Loucy (cell line): ENCODE measurements around the gene IGSF5.

Experiments
- H2AFZ ChIP-seq: fragments of 200-600 bp; sonication (generic); 2 replicates; pipeline ENCODE4 v1.6.0; 2016; ENCODE audit warnings: antibody characterized with exemption, mild to moderate bottlenecking, low read length, moderate library complexity
- H3F3A ChIP-seq: fragments of 200-600 bp; 2 replicates; pipeline ENCODE4 v1.6.0; 2016; ENCODE audit warnings: antibody characterized with exemption, low read depth, mild to moderate bottlenecking
- H3K27me3 ChIP-seq: fragments of 200-600 bp; sonication (generic); 2 replicates; pipeline ENCODE4 v1.6.1; 2014; ENCODE audit warnings: low read length, mild to moderate bottlenecking; ENCODE audit not compliant: insufficient read depth, poor library complexity, severe bottlenecking
- H3K36me3 ChIP-seq: fragments of 200-600 bp; sonication (generic); 2 replicates; pipeline ENCODE4 v1.6.1; 2016; ENCODE audit warnings: low read length; ENCODE audit not compliant: insufficient read depth
- H3K4me1 ChIP-seq: fragments of 200-600 bp; sonication (generic); 2 replicates; pipeline ENCODE4 v1.5.1; 2014; ENCODE audit warnings: low read length, mild to moderate bottlenecking; ENCODE audit not compliant: insufficient read depth, poor library complexity, severe bottlenecking
- H3K4me2 ChIP-seq: fragments of 200-600 bp; sonication (generic); 2 replicates; pipeline ENCODE4 v1.6.0; 2014; ENCODE audit warnings: antibody characterized with exemption, low read length, low read depth, mild to moderate bottlenecking; ENCODE audit not compliant: poor library complexity, severe bottlenecking
- H3K4me3 ChIP-seq: fragments of 200-600 bp; sonication (generic); 2 replicates; pipeline ENCODE4 v1.5.1; 2014; ENCODE audit warnings: low read length, mild to moderate bottlenecking, mixed read lengths; ENCODE audit not compliant: poor library complexity, severe bottlenecking
- H3K79me2 ChIP-seq: fragments of 200-600 bp; sonication (generic); 2 replicates; pipeline ENCODE4 v1.6.1; 2014; ENCODE audit warnings: low read length; ENCODE audit not compliant: insufficient read depth
- H3K9ac ChIP-seq: fragments of 200-600 bp; sonication (generic); 2 replicates; pipeline ENCODE4 v1.6.0; 2014; ENCODE audit warnings: mild to moderate bottlenecking, low read depth, low read length, moderate library complexity; ENCODE audit not compliant: poor library complexity, severe bottlenecking
- H3K9me2 ChIP-seq: fragments of 200-600 bp; sonication (generic); replicated peaks from 2 replicates; pipeline ENCODE4 v1.6.1; 2016; ENCODE audit warnings: low read depth, low read length, mixed read lengths
- H3K9me3 ChIP-seq: fragments of 200-600 bp; sonication (generic); 2 replicates; pipeline ENCODE4 v1.6.1; 2014; ENCODE audit warnings: mild to moderate bottlenecking, antibody characterized with exemption, low read length, low read depth; ENCODE audit not compliant: insufficient read depth
- H4K20me1 ChIP-seq: fragments of 200-600 bp; sonication (generic); 2 replicates; pipeline ENCODE4 v1.6.0; 2014; ENCODE audit warnings: antibody characterized with exemption, low read length, mild to moderate bottlenecking; ENCODE audit not compliant: insufficient read depth, poor library complexity, severe bottlenecking
- CTCF ChIP-seq: fragments of 200-600 bp; sonication (generic); conservative IDR thresholded peaks from 2 replicates; pipeline ENCODE4 v1.5.1; 2014; ENCODE audit warnings: mild to moderate bottlenecking, antibody characterized with exemption, low read length
- EZH2phosphoT487 ChIP-seq: fragments of 200-600 bp; IDR thresholded peaks from 2 replicates; pipeline ENCODE4 v1.6.1; 2018; ENCODE audit warnings: antibody characterized with exemption, mild to moderate bottlenecking, moderate library complexity, borderline replicate concordance

IGSF5 gene

GRCh38 chr21:39703578-39703977, 41.4 kb upstream of the IGSF5 start:
- H3F3A ChIP-seq, result no peaks in the 10 kb centered on the region
- no peaks in the 10 kb centered on the region for H3K9me2 ChIP-seq
- no peaks in the 10 kb centered on the region for H4K20me1 ChIP-seq
- TF ChIP-seq EZH2phosphoT487, result no peak
- TF ChIP-seq CTCF, result no peak
- no peaks in the 10 kb centered on the region; the same call in 1 of the 2 replicates for H3K9me3 ChIP-seq
- H3K4me2 ChIP-seq, result no peak overlapping the region
- no peak overlapping the region for H3K4me3 ChIP-seq
- H3K9ac ChIP-seq, result no peak overlapping the region
- no peak overlapping the region for H2AFZ ChIP-seq
- no peaks in the 10 kb centered on the region for H3K27me3 ChIP-seq
- no peaks in the 10 kb centered on the region for H3K79me2 ChIP-seq
- no peaks in the 10 kb centered on the region for H3K4me1 ChIP-seq
- H3K36me3 ChIP-seq, result no peaks in the 10 kb centered on the region

GRCh38 chr21:39705849-39706248, 39.1 kb upstream of the IGSF5 start:
- Histone ChIP-seq H3F3A (no peaks in the 10 kb centered on the region), H3K4me1 (no peaks in the 10 kb centered on the region), H3K4me2 (no peak overlapping the region), H3K79me2 (no peaks in the 10 kb centered on the region), H3K9me2 (no peaks in the 10 kb centered on the region), H3K4me3 (no peak overlapping the region), H3K36me3 (no peaks in the 10 kb centered on the region), H3K27me3 (no peaks in the 10 kb centered on the region), H3K9me3 (no peaks in the 10 kb centered on the region; the same call in 1 of the 2 replicates), H4K20me1 (no peaks in the 10 kb centered on the region), H2AFZ (no peak overlapping the region), H3K9ac (no peak overlapping the region)
- TF ChIP-seq CTCF, result no peak

- H3K36me3 ChIP-seq, result no peaks in the 10 kb centered on the region
- no peak for TF ChIP-seq CTCF
- no peak for TF ChIP-seq EZH2phosphoT487
- H2AFZ ChIP-seq, result no peak overlapping the region
- no peak overlapping the region for H3K9ac ChIP-seq
- H3K4me3 ChIP-seq, result no peak overlapping the region
- H3K4me2 ChIP-seq, result no peak overlapping the region
- no peaks in the 10 kb centered on the region for H3F3A ChIP-seq
- H3K9me2 ChIP-seq, result no peaks in the 10 kb centered on the region
- H3K27me3 ChIP-seq, result no peaks in the 10 kb centered on the region
- no peaks in the 10 kb centered on the region for H3K79me2 ChIP-seq
- H3K9me3 ChIP-seq, result no peaks in the 10 kb centered on the region; the same call in 1 of the 2 replicates
- H4K20me1 ChIP-seq, result no peaks in the 10 kb centered on the region
- H3K4me1 ChIP-seq, result no peaks in the 10 kb centered on the region
Observed at GRCh38 chr21:39707316-39707715, 37.7 kb upstream of the IGSF5 start.
